M059J (cell line): ENCODE results near the gene RAB1A. TPM values are rescaled to one million over a fixed set of nuclear protein-coding genes. Genes with fewer than 3 reads are reported as not detected.
A peak's percentile ranks its signal among the peaks of the same experiment; 100 is the strongest.
"Not testable (repeated sequence)": the region's sequence is repeated elsewhere in the genome, so short reads cannot be mapped to it uniquely, and the experiment has no call there.

Experiments used
- DNase-seq: peaks from one replicate; pipeline ENCODE4 v3.0.0-alpha.2; 2012; ENCODE audit warnings: low read depth
- total RNA-seq: library from RNA; depleted of rRNA; stranded (reverse); fragments of >200 nt; shearing (Covaris generic); gene quantifications from 2 replicates; pipeline ENCODE4 v1.2.3, GENCODE V29; 2014; rRNA removed

The RAB1A gene
- 82.8 and 152 TPM in 2 replicates for total RNA-seq

DNA sequence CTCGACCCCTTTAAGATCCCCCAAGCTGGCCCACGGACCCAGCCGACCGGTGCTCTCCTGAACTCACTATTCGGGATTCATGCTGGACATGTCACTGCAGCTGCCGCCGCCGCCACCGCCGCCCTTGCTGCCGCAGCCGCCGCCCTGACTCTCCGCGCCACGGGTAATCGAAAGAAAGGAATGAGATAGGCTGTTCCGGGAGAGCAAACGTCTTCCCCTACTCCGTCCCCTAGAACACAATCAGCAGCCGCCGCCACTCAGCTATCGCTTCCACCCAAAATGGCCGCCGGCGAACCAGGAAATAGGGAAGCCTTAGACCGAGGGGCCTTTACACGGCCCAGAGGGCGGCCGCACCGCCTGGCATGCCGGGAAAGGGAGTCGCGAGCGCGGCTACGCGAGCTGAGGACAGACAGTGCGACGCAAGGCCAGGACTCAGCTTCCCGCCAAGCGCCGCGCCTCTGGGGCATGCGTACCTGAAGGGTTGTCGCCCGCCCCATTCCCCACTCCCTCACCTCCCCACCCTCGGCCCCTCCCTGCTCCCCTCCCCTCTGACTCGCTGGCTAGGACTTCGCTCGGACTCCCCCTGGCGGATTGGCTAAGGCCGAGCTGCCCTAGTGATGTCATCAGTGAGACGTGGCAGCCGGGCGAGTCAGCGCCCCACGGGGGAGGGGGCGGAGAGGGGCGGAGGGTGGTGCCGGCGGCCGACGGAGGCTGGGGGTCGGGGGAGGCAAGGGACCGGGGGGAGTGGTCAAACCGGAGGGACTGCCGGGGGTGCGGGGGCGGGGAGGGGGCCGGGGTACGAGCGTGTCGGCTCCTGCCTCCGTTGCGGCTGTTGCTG, at the start of gene RAB1A:
Gene RAB1A, minus strand, starts transcription at position 281 of the 838 bp plus-strand sequence. Its CDS starts 191 bp downstream, at position 90.
- DNase-seq: peak; percentile 98

DNA sequence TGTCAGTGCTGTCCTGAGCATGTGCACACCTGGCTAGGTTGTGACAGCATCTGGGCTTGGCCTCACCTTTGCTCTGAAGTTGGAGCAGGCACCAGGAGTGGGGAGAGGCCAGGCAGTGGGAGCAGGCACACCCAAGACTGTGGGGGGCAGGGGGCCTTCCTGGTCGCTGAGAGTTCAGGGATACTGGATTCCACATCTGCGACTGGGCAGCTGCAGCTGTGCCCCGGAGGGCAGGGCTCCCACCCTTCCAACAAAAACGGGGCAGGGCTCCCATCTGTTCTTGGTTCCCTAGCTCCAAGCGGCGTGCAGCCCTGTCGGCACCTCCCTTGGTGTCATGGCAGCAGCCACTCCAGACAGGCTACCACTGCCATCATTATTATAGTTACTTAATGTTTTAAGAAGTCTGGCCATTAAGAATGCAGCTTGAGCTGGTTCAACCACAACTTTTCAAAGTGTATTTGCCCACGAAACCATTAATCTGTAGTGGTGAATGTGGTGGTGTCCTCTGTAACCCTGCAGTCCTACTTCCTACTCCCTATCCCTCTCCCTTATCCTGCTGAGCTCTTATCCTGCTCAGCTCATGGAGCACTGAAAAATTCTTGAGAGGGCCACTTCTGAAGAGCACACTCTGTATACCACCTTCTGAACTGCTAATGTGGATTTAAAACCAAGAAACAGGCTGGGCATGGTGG, 48.0 kb upstream of the RAB1A start:
- DNase-seq: peak; percentile 33

DNA sequence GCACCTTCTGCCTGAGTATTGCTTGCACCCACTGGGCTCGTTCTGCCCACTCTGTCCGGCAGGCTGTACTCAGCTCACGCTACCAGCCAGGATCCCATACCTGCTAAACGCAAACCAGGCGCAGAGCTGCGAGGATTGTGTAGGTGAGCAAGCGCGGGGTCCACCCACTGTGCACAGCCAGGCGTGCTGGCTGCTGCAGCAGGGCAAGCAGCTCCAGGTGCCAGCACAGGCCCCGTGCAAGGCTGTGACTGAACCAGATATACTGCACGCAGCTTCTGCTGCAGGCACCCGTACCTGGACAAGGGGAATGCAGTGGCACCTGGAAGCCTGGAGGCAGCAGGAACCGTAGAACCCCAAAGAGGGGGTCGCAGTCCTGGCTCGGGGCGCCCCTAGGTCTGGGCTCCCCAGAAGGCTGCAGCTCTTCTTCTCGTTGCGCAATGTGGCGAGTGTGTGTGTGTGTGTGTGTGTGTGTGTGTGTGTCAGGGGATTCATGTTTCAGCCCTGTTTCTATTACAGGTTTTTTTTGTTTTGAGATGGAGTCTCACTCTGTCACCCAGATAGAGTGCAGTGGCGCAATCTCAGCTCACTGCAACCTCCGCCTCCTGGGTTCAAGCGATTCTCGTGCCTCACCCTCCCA, 46.1 kb upstream of the RAB1A start:
- DNase-seq: no peak

DNA sequence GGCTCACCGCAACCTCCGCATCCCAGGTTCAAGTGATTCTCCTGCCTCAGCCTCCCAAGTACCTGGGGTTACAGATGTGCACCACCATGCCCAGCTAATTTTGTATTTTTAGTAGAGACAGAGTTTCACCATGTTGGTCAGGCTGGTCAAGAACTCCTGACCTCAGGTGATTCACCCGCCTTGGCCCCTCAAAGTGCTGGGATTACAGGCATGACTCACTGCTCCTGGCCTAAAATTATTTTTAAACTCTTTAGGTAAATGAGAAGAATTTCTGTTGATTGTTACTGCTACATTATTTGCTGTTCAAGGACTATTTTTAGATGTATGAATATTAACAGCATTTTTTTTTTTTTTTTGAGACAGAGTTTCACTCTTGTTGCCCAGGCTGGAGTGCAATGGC, 44.1 kb upstream of the RAB1A start:
- peak; percentile 78 for DNase-seq

DNA sequence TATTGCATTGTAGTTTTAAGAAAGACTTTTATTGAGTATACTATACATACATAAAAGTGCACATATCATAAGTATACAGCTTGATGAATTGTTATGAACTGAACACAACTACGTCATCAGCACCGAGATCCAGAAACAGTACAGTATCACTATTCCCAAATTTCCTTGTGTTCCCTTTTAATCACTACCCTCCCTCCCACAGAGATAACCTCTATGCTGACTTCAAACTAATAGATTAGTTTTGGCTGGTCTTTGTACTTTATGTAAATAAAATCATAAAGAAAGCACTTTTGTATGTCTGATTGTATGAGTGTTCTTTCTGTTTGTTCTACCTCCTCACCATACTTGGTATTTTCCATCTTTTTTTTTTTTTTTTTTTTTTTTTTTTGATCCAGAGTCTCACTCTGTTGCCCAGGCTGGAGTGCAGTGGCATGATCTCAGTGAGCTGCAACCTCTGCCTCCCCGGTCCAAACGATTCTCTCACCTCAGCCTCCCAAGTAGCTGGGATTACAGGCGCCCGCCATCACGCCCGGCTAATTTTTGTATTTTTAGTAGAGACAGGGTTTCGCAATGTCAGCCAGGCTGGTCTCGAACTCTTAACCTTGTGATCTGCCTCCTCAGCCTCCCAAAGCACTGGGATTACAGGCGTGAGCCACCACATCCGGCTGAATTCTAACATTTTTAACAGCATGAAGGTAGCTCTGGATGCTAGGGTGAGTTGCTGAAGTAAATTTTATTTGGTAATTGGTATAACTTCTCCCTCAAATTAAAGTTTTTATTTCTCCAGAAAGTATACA, 43.3 kb upstream of the RAB1A start:
- no peak for DNase-seq

DNA sequence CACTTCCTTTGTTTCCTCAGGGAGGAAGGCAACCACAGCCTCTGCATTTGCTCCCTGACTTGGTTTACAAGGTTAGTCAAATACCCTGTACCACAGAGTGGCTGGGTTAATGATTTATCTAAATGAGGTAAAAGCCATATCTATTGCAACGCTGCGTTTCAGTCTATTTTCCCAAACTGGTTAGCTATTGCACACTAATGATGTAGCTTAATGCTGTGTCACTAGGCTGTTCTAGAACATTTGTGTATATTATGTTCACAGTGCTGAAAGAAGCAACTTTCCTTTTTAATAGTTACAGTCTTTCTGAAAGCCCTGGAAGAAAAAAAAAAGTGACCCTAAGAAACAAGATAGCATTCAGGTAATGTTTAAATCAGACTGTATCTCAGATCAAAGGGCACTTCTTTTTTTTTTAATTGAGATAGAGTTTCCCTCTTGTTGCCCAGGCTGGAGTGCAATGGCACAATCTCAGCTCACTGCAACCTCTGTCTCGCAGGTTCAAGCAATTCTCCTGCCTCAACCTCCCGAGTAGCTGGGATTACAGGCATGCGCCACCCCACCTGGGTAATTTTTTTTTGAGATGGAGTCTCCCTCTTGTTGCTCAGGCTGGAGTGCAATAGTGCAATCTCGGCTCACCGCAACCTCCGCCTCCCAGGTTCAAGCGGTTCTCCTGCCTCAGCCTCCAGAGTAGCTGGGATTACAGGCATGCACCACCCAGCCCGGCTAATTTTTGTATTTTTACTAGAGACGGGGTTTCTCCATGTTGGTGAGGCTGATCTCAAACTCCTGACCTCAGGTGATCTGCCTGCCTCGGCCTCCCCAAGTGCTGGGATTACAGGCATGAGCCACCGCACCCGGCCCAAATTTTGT, 40.9 kb upstream of the RAB1A start:
- not testable (repeated sequence) for DNase-seq

DNA sequence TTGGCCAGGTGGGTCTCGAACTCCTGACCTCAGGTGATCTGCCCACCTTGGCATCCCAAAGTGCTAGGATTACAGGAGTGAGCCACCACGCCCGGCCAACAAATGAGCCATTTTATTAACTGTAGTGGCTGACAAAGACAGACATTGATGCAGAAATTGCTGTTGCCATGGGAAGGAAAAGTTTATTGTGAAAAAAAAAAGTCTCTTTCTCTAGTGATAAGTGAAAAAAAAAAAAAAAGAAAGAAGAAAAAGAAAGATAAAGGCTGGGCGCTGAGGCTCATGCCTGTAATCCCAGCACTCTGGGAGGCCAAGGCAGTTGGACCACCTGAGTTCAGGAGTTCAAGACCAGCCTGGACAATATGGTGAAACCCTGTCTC, 39.8 kb upstream of the RAB1A start:
- no peak for DNase-seq

DNA sequence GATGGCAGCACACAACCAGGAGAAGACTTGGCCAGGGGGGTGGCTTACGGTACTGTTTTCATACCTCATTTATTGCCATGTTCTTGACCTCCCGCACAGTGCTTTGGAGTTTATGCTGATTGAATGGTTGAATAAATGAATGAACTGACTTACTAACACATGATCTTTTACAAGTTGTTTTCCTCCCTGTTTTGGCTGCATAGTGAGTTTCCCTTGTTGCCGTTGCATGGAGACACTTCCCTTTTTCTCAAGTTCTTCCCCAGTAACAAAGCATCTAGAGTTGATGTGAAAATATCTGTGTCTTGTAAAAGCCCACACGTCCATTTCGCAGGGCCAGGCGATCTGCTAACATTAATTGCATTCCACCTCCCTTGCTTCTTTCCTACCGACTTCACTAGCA, 35.7 kb upstream of the RAB1A start:
- no peak for DNase-seq

DNA sequence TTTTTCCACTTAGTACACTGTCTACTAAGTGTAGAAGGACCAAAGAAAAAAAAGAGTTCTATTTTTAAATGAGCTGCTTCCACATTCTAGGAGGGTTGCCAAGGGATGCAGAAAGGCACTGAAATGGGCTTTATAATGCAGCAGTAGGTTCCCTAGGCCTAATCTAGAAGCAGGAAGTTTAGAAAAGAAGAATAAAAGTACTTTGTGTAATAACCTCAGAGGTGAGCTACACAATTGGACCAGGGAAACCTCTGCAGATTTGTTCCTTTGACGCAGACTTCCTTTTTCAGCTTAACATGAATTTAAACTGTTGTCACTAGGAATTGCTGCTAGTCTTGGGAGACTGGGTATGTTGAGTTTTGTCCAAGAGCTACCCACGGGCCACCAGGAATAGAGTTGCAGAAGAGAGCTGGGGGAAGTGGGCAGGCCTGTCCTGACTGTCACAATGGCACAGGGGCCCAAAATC, 34.6 kb upstream of the RAB1A start:
- no peak for DNase-seq

DNA sequence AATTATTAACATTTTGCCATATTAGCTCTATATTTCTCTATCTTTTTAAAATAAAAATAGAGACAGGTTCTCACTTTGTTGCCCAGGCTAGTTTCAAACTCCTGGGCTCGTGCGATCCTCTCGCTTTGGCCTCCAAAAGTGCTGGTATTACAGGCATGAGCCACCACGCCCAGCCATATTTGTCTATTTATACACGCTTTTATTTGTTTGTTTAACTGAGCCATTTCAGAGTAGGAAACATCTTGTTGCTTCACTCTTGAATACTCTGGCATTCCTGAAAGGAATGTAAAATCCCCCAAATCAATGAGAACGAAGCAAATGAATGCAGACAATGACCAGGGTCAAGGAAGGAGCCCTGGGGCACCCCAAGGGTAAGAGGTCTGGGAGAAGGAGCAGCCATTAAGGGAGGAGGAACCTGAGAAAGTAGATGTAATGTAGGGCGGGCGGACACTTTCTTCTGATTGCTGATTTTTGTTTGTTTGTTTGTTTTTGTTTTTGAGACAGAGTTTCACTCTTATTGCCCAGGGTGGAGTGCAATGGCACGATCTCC, 31.7 kb upstream of the RAB1A start:
- no peak for DNase-seq

DNA sequence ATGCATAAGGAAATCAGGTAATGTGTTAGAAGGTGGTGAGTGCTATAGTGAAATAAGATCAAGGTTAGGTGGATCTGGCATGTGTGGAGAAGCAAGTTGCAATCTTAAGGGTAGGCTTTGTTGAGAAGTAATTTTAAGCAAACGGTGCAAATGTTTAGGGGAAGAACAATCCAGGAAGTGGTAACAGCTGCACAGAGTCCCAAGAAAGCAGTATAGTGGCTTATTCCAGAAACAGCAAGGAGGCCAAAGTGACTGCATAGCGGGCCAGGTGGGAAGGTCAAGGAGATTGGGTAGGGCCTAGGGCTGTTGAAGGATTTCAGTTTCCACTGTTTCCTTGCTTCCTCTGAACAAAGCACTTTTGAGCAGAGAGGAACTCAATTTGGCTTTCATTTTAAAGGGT, 30.0 kb upstream of the RAB1A start:
- no peak for DNase-seq

DNA sequence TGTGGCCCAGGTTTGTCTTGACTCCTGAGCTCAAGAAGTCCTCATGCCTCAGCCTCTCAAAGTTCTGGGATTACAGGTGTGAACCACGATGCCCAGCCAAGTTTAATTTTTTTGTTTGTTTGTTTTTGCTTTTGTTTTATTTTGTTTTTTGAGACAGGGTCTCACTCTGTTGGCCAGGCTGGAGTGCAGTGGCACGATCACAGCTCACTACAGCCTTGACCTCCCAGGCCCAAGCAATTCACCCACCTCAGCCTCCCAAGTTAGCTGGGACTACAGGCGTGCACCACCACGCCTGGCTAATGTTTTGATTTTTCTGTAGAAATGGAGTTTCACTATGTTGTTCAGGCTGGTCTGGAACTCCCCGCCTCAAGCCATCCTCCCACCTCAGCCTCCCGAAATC, 29.4 kb upstream of the RAB1A start:
- DNase-seq: no peak

DNA sequence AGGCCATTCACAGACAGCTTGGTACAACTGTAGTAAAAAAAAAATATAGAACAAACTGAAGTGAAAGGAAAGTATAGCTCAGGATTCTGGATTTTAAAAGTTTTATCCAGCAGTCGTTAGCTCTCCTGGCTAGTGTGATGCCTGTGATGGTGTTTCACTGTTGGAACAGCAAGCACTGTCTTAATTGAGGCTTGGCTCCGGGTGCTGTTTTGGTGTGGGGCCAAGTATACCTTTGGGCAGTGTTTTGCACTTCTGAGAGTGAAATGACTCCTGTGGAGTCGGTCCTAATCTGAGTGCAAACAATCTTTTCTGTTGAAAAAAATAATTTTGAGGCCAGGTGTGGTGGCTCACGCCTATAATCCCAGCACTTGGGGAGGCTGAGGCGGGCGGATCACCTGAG, 28.7 kb upstream of the RAB1A start:
- no peak for DNase-seq

DNA sequence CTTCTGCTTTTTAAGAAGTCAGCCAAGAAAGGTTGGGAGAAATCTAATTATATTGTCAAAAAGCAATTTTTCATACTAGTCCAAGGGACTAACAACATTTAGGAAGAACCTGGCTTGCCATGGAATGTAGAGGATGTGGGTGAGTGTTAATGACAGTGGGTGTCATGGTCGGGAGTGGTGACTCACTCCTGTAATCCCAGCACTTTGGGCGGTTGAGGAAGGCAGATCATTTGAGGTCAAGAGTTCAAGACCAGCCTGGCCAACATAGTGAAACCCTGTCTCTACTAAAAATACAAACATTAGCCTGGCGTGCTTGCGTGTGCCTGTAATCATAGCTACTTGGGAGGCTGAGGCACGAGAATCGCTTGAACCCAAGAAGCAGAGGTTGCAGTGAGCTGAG, 27.9 kb upstream of the RAB1A start:
- DNase-seq: peak; percentile 64

DNA sequence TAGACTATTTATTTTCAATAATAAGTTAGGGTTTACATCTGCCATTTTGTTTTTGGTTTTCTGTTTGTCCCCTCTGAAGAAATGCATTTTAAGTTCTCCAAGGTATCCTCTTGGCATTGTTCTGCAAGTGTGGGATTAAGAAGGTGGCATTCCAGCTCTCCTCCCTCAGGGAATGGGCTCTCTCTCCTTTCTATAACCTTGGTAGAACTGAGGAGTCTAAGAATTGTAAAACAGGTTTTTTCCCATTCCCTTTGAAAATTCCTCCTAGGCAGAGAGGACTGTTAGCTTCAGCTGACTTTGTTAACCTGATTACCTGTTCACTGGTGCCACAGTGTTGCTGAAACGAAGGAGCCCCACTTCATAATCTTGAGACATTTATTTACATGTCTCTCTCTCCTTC, 26.1 kb upstream of the RAB1A start:
- DNase-seq: no peak

DNA sequence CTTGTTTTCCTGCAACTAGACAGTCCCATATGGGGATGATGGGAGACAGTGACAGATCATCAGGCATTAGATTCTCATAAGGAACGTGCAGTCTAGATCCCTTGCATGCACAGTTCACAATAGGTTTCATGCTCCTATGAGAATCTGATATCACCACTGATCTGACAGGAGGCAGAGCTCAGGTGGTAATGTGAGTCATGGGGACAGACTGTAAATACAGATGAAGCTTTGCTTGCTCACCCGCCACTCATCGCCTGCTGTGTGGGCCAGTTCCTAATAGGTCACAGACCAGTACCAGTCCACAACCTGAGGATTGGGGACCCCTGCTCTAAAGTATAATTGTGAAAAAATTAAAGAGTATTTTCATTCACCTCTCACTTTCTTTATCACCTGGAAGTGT, 23.6 kb upstream of the RAB1A start:
- peak; percentile 65 for DNase-seq

DNA sequence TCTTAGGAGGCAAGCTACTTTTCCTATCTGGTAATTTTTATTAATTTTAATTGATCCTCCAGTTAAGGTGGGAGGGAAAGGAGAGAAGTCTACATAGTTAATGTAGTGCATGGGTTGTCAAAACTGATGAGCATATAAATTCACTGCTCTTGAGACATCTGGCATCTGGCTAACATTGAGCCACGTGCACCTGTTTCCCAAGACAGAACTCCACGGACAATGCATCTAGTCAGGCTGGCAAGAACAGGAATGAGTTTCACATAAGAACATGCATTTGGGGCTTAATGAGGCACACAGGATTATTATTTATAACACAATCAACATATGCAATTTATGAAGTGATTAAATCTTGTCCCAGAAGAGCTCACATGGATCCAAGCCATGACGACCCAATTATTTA, 16.2 kb upstream of the RAB1A start:
- DNase-seq: no peak

DNA sequence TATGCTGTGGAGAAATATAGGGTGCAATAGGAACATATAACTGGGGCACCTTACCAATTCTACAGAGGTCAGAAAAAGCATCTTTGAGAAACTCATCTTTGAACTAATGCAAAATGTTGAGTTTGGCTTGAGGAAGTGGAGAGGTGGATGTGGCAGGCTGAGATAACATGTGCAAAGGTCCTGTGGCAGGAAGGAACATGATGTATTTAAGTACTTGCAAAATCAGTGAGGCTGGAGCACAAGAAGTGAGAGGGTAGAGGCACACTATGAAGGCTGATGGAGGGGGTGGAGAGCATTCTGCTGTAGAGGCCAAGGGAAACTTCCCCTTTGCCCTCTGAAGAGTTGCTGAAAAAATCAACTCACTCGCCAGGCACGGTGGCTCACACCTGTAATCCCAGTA, 14.7 kb upstream of the RAB1A start:
- DNase-seq: no peak

DNA sequence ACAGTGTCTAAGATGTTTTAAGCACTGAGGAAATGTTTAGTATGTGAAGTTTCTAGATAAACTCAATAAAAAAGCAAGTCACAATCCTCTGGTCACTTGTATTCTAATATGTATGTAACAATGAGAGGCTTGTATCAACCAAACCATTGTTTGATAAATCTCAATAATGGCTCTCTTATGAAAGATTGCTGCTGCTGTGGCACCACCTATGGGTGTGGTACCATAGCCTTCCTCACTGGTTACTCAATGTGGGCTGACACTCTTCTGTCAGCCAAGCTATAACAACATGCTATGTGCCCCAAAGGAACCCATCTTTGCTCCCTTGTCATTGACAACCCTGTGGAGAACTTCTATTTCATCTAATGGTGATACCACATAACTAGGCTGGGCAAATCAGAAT, 12.6 kb upstream of the RAB1A start:
- DNase-seq: no peak

DNA sequence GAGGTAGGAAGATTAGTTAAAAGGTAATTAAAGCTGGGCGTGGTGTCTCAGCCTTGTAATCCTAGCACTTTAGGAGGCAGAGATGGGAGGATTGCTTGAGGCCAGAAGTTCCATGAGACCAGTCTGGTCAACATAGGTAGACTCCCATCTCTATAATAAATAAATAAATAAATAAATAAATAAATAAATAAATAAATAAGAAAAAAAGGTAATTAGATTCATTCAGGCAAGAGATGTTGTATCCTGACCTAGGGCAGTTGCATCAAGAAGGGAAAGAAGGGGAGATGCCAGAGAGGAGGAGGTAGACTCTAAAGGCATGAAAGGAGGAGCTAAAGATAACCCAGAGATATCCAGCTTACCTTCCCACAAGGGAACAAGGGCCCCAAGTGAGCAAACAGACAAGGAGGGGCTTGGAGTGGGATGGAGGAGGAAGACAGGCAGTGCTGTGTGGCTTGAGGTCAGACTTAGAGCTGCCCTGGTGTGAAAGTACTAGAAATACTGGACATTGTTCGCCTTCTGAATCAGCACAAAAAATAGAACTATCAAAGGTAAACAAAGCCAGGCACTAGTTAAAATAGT, 7.4 kb upstream of the RAB1A start:
- DNase-seq: no peak
